Activated CD4-positive, alpha-beta T cell treated with anti-CD3 and anti-CD28 coated beads, Interleukin-2, Interleukin-4, amounts not matched to agents 100 ng/mL and 50 ng/mL, durations not matched to agents 16 hours and 8 hours (primary cell): ENCODE data around the gene COPS3.
A peak's percentile ranks its signal among the peaks of the same experiment; 100 is the strongest.

Experiments used
- DNase-seq: peaks from one replicate; pipeline ENCODE4 v3.0.0-alpha.2; 2020; ENCODE audit warnings: low spot score

The COPS3 gene

DNA sequence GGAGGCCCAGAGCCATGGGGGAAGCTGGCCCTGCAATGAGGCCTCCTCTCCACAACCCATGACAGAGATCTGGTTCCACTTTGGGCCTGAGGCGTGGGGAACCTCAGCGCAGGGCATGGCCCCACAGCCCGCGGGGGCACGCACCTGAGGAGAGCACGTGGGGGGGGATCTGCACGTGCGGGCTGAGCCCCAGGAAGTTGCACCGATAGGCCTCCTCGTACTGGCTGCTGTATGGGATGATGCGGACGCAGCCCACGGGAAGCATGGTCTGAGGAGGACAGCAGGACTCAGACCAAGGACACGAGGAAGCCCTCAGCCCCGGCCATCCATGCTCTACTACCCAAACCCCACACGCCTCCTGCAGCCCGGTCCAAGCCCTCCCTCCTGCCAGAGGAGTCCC, 64.8 kb downstream of the COPS3 start:
- no peak for DNase-seq

DNA sequence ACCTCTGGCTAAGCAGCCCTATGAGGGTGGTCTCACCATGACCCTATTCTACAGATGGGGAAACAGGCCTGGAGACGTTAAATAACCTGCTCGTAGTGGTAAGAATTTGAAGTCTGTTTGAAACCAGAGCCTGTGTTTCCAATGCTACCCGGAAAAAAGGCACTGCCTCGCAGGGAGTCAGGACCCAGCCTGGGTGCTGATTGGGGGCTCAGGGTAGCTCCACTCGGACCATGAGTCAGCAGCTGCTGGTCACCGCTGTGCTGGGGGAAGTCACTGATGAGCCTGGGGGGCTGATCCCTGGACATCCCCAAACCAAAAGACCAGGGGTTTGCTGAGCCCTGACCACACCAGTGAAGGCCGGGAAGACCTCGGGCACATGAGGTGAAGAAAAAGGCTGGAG, 65.5 kb downstream of the COPS3 start:
- no peak for DNase-seq

DNA sequence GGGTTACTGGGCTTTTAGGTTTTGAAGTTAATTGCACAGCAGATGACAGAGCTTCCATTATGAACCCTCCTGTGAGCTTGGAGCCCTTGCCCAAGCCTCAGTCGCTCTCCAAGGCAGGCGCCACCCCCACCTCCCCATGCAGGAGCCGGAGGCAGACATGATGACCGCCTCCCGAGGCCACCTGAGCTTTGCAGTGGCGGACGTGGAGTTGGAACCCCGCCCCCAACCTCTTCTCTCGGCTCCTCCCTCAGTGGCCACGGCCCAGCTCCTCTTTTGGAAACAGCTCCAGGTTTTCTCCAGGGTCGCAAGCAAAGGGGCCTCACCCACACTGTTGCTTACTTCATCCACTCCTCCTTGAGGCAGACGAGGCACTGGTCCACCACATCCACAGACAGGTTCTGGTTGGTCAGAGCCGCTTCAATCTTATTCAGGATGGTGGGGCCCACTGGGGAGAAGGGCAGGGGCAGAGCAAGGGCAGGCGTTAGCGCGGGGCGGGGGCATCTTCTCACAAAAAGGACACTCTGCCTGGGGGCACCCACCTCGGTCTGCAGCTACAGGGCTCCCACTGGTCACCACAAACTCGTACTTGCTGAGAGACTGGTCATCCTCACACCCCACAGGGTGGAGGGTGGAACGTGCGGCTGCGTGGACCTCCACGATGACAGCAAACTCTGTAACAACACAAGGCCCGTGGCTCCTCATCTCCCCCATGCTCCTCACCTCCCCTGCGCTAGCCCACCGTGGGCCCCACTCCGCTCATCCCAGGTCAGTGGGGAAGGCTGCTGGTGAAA, 66.2 kb downstream of the COPS3 start:
- no peak for DNase-seq

DNA sequence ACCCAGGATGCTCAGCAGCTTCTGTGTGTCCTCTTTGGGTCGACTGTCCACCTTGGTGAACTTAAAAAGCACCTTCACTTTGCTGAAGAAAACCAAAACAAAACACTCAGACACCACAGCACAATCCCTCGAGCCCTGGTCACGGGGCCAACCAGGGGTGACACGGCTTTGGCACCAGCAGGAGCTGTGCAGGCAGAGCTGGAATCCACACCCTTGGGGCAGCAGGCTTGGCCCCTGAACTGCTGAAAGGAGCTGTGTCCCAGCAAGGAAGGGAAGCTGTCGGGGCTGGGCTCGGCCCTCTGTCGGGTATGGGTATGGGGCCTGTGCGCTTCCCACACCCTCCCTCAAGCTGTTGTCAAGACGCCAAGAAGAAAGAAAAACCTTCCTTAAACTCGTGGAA, 67.3 kb downstream of the COPS3 start:
- DNase-seq = no peak

DNA sequence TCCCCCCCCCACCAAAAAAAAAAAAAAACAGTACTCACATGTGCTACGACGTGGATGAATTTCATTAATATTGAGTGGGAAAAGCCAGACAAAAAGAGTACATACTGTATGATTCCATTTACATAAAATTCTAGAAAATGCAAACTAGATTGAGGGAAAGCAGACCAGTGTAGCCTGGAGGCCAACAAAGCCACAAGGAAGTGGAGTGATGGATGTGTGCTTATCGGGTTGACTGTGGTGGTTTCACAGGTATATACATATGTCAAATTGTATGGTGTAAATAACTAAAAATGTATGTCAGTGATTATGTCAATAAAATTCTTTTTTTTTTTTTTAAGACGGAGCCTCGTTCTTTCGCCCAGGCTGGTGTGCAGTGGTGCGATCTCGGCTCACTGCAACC, 73.0 kb downstream of the COPS3 start:
- DNase-seq = no peak

DNA sequence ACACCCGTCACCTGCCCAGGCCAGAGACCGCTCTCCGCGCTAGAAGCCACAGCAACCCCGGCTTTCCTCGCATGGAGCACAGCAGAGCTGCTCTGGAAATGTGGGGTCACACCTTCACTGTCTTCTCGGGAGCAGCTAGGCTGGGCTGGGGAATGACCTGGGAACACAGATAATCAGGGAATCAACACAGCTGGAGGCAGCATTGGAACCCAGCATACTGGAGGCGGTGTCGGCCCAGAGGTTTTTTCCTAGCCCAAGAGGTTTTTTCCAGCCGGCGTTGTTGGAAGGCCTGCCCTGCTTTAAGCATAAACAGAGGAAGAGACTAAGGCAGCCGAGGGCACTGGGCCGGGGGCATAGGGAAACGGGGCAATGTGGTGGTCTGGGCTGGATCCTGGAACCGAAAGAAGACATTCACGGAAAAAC, 74.1 kb downstream of the COPS3 start:
- DNase-seq = no peak

DNA sequence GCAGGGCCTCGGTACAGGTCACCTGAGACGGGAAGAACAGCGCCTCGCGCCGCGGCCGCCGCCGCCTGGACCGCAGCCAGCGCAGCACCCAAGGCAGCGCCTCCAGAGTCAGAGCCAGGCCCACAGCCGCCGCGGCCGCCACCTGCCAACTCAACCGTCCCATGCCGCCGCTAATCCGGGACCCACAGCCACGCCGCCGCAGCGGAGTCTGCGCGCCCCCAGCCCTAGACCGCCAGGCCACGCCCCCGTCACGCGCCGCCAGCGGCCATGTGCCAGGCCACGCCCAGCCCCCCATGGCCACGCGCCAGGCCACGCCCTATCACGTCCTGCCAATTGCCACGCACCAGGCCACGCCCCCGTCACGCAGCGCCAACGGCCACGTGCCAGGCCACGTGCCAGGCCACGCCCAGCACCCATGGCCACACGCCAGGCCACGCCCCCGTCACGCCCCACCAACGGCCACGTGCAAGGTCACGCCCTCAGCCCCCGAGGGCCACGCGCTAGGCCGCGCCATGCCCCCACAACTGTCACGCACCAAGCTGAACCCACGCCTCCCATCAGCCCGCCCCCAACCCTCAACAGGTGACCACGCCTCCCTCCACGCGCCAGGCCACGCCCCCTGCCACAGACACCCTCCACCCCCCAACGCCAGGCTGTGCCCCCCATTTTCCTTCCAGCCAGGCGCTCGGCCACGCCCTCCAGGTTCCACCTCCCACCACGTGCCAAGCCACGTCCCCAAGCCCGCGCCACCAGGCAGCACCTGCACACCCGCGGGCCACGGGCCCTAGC, 74.7 kb downstream of the COPS3 start, which contains the start of gene PLD6:
TSS of gene PLD6 (minus strand) at position 210 of the 789 bp plus-strand sequence. CDS start at position 163, 47 bp downstream.
- peak; percentile 95 for DNase-seq

DNA sequence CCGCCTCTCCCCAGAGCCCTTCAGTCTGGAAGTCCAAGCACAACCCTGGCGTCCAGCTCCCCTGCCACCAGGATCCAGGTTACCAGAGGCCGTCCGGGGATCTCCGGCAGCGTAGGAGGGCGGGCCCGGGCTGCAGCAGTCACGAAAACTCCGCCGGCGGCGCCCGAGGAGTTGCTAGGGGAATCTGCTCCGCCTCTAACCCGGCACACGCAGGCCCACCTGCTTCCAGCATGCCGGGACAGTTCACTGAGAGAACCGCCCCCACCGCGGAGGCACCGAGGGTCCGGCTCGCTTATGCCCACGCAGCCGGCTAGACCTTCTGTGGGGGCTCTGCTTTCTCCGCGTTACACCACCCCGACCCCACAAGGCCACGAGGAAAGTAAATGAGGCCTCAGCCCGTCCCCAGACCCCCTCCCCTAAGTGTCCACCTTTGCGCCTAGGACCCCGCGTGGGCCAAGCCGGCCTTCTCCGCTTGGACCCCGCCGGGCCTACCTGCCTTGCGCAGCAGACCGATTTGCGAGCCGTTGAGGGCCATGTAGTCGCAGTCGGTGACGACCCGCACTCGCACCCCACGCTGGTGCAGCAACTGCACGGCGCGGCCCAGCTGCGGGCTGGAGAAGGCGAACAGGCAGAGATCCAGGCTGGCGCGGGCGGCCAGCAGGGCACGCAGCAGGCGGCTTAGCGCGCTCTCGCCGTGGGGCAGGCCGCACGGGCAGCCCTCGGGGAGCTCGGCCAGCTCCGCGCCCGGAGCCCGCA, 75.5 kb downstream of the COPS3 start:
- peak; percentile 59 for DNase-seq

DNA sequence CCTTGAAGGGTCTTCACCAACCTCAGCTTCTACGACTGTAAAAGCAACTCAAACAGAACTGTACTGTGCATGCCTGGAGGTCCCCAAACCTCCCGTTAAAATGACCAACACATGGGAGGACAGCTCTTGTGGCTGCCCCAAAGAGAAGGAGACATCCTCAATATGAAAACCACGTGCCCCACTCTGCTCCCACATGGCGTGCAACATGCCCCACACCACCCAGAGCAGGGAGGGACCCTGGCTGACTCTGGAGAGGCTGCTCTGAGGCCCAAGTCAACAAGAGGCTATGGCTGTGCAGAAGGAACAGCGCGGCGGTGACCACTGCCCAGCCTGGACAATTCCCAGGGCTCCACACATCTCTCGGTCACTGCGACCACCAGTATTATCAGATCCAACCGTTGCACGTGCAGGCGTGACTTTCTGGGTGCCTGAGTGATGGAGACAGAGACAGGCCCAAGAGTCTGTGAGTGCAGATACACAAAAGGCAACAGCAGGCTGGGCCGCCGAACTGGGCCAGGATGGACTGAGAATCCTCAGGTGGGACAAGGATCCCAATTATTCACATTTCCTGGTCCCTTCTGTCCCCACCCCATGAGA, 76.3 kb downstream of the COPS3 start:
- DNase-seq = no peak

DNA sequence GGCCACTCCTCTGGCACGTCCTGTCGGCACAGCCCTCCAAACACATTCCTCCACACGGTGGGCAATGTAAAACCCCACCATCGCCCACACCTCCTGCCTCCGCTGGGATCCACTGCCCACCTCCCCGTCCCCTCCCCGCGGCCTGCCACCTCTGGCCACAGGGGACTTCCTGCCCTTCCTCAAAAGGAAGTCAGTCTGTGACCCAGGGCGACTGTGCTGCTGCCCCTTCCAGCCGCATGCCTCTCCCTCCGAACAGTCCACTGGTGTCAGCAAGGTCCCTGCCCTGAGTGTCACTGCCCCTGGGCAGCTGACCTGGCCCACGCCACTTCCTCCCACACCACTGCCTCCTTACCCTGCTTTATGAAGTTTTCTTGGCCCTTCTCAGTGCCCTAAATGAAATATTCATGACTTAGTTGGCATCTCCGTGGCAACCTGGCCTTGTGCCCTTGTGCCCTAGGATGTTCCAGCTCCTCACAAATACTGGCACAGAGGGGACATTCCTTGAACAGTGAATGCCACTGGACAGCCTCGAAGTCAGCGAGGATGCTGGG, 76.9 kb downstream of the COPS3 start:
- no peak for DNase-seq

DNA sequence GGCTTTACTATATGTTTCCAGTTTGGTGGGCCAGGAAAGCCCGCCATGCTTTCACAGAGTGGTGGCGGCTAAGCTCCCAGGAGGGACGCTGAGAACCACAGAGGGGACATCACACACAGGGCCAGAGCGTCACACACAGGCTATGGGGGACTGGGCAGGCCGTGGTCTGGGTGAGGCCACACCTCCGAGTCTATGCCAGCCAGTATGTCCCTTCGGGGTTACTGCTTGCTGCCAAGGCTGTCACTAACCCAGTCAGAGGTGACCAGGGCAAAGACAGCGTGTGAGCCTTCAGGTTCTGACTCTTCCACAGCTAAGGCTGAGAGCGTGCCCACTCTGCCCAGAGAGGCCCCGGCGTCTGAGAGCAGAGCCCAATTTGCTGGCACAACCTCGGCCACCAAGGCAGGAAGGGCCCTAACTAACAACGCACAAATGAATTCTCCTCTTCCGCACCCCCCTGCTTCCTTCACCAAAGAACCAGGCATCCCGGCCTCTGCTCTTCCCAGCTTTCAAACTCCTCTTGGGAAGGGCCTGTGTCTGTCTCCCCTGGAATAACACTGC, 77.8 kb downstream of the COPS3 start:
- DNase-seq = no peak

DNA sequence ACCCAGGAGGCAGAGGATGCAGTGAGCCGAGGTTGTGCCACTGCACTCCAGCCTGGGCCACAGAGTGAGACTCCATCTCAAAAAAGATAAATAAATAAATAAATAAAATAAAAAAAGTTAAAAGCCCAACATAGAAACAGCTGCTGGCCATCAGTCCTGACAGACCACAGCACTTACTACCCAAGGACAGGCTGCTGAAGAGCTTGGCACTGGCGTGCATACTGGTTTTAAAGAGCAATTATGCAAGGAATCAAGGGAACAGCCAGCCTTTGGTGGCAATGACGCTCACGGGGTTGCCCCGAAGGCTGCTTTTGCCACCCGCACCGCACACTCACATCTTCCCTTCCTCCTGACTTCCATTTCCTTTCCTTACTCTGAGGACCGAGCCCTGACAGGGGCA, 79.1 kb downstream of the COPS3 start:
- no peak for DNase-seq

DNA sequence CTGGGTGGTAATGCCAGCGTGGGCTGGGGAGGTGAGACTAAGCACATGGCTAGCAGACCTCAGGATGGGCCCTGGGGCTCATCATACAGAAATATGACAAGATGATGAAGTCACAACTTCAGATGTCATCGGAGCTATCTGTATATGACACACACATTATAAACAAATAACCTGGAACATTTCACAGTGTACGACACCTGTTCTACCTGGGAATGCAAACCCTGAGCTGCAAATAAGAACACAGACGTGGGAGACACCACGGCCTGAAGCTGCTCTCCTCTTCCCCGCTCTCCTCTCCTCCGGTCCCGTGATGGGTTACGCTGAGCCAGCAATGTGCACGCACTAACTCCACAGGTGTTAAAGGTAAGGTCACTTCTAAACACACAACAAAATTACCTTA, 79.8 kb downstream of the COPS3 start:
- no peak for DNase-seq

DNA sequence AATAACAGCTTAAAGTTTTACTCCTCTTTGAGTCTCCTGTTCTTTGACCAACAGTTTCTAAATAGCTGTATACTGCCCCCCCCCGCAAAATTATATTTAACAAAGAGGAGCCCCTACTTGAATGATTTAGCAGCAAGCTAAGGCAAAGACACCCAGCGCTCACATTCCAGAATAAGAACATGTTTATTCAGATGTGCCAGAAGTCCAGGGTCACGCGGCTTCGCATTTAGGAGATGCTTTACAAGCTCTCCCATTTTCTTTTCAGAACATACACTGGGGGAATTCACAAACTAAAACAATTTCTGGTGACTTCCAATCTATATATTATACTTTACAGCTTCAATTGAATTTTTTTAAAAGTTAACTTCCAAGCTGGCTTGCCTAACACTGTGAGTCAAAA, 80.2 kb downstream of the COPS3 start:
- DNase-seq = no peak

DNA sequence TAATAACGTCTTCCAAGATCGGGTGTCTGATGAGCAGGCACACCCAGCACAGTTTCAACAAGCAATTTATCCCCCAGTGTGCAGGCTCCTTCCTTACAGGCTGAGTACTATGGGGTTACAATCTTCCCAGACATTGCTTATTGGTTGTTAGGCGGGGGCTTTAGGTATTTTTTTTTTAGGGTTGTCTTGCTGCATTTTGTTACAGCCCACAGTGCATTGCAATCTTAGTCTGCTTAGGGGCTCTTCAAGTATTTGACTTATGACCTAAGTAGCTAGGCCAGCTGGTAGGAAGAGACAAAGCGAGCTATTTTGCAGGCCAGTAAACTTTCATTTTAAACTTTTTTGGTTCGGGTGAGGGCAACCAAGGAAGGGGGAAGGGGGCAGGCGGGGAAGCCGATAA, 80.7 kb downstream of the COPS3 start:
- DNase-seq = no peak

DNA sequence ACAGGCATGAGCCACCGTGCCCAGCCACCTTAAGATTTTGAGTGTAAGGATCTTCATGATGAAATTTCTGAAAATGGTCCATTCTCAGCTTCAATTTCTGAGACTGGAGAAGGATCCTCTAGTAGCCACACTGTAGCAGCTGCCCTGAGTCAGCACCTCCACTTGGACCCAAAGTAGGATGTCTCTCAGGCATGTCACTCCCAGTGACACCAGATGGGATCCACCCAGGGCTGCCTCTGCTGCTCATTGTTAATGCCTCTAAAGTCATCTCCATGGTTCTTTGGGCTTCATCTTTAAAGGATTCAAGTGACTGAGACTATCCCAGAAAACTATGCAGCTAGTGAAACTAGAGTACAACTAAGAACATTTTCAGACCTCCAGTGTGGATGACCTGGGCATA, 82.8 kb downstream of the COPS3 start:
- DNase-seq = no peak

DNA sequence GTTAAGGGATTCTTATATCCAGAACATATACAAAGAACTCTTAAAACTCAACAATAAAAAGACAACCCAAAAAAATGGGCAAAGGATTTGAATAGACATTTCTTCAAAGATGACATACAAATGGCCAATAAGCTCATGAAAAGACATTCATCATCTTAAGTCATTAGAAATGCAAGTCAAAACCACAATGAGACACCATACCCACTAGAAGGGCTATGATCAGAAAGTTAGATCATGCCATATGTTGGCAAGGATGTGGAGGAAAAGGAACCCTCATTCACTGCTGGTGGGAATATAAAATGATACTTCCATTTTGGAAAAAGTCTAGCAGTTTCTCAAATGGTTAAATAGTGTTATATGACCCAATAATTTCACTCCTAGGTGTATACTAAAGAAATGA, 84.3 kb downstream of the COPS3 start:
- no peak for DNase-seq
